Activated CD4-positive, alpha-beta memory T cell treated with anti-CD3 and anti-CD28 coated beads for 36 hours (primary cell): ENCODE data around the gene SLAMF7. TPM values are rescaled to one million over a fixed set of nuclear protein-coding genes. Genes with fewer than 3 reads are reported as not detected.
A peak's percentile ranks its signal among the peaks of the same experiment; 100 is the strongest.

Experiments used
- CTCF ChIA-PET: fragments of 350-600 bp; sonication (Branson Sonifier 250); formaldehyde crosslinking; loops from one replicate; lab custom pipeline; 2021; ENCODE audit warnings: antibody characterized with exemption, inconsistent platforms; lab: Charles Lee
- POLR2A ChIA-PET: fragments of 350-600 bp; sonication (Branson Sonifier 250); formaldehyde crosslinking; loops from one replicate; lab custom pipeline; 2021; ENCODE audit warnings: antibody characterized with exemption; lab: Charles Lee
- DNase-seq: peaks from one replicate; pipeline ENCODE4 v3.0.0-alpha.2; 2020
- H3K27ac Mint-ChIP-seq: one replicate; pipeline ENCODE4 v1.8.0; 2021; ENCODE audit warnings: mixed read lengths
- H3K27me3 Mint-ChIP-seq: one replicate; pipeline ENCODE4 v1.8.0; 2021; ENCODE audit warnings: mixed read lengths
- H3K36me3 Mint-ChIP-seq: one replicate; pipeline ENCODE4 v1.8.0; 2021; ENCODE audit warnings: mixed read lengths
- H3K4me1 Mint-ChIP-seq: one replicate; pipeline ENCODE4 v1.8.0; 2021; ENCODE audit warnings: low read depth, mixed read lengths
- H3K4me3 Mint-ChIP-seq: one replicate; pipeline ENCODE4 v1.8.0; 2021; ENCODE audit warnings: mild to moderate bottlenecking, mixed read lengths
- H3K9me3 Mint-ChIP-seq: one replicate; pipeline ENCODE4 v1.8.0; 2021; ENCODE audit warnings: mixed read lengths
- intact Hi-C: fragments of 100-400 bp; cut with micrococcal nuclease; formaldehyde crosslinking; loops from one replicate; pipeline ENCODE4 v1.15.1; 2023
- total RNA-seq, 2 experiments: library from RNA; stranded (reverse); gene quantifications; one replicate each; pipeline ENCODE4 v1.2.3, GENCODE V29; 2021

SLAMF7 gene
- total RNA-seq, 2 experiments from 2014 or later: 11.4 to 15.9 TPM

GRCh38 chr1:160745551-160745950 is 6.5 kb downstream of the SLAMF7 start:
- POLR2A ChIA-PET: no interaction called here
- Mint-ChIP-seq H3K27me3 (no peaks in the 10 kb centered on the region), H3K4me3 (no peak overlapping the region), H3K36me3 (peaks cover 1% of the 10 kb centered on the region), H3K9me3 (no peaks in the 10 kb centered on the region), H3K4me1 (peaks cover 64% of the 10 kb centered on the region), H3K27ac (no peak overlapping the region)
- no peak for DNase-seq
- intact Hi-C loops: no loop called here
- CTCF ChIA-PET: interaction anchor here (0.9 to 7.2 kb wide), 6 partner anchors 16 to 206 kb away, joined by 3 to 85 read pairs (median 4); no protein-coding TSS in a partner anchor

GRCh38 chr1:160746836-160747500 is 7.9 kb downstream of the SLAMF7 start:
- H3K4me3 Mint-ChIP-seq: no peak overlapping the region
- H3K27me3 Mint-ChIP-seq: no peaks in the 10 kb centered on the region
- CTCF ChIA-PET: interaction anchor here (0.9 to 7.2 kb wide), 6 partner anchors 13 to 205 kb away, joined by 3 to 85 read pairs (median 7); no protein-coding TSS in a partner anchor
- H3K4me1 Mint-ChIP-seq: peaks cover 66% of the 10 kb centered on the region
- no peak for DNase-seq
- peak overlapping the region; percentile 7 for H3K27ac Mint-ChIP-seq
- intact Hi-C loops: no loop called here
- no peaks in the 10 kb centered on the region for H3K9me3 Mint-ChIP-seq
- H3K36me3 Mint-ChIP-seq: peaks cover 5% of the 10 kb centered on the region
- POLR2A ChIA-PET: no interaction called here

GRCh38 chr1:160747717-160748116 is 8.7 kb downstream of the SLAMF7 start:
- DNase-seq: no peak
- no peaks in the 10 kb centered on the region for H3K9me3 Mint-ChIP-seq
- intact Hi-C loops: loop anchor here (1.0 kb wide), 1 partner anchor 20 kb away; no protein-coding TSS in a partner anchor
- no peak overlapping the region for H3K4me3 Mint-ChIP-seq
- ChIA-PET POLR2A (interaction anchor here (0.8 kb wide), 1 partner anchor 20 kb away, joined by 4 read pairs; no protein-coding TSS in a partner anchor), CTCF (interaction anchor here (0.5 to 7.2 kb wide), 9 partner anchors 14 to 313 kb away, joined by 3 to 85 read pairs (median 6); no protein-coding TSS in a partner anchor)
- no peaks in the 10 kb centered on the region for H3K27me3 Mint-ChIP-seq
- no peak overlapping the region for H3K27ac Mint-ChIP-seq
- H3K36me3 Mint-ChIP-seq: peaks cover 5% of the 10 kb centered on the region
- peaks cover 66% of the 10 kb centered on the region for H3K4me1 Mint-ChIP-seq

DNA sequence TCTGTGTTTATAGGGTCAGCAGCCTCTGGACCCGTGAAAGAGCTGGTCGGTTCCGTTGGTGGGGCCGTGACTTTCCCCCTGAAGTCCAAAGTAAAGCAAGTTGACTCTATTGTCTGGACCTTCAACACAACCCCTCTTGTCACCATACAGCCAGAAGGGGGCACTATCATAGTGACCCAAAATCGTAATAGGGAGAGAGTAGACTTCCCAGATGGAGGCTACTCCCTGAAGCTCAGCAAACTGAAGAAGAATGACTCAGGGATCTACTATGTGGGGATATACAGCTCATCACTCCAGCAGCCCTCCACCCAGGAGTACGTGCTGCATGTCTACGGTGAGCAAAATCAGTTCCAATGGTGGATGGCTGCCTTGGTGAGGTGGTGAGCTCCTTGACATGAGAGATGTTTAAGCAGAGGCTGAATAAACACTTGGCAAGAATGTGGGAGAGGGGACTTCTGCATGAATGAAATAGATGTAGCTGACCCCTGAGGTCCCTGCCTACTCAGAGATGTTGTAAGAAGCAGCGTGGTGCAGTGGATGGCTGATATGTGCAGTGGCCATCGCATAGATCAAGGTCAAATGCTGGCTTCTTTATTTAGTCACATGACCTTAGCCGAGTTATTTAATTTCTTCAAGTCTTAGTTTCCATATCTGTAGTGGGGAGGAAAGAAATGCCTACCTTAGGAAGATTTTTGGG is 9.3 kb downstream of the SLAMF7 start:
- Mint-ChIP-seq H3K4me1 (peaks cover 62% of the 10 kb centered on the region), H3K27ac (no peak overlapping the region), H3K27me3 (no peaks in the 10 kb centered on the region), H3K36me3 (peaks cover 5% of the 10 kb centered on the region), H3K9me3 (no peaks in the 10 kb centered on the region), H3K4me3 (no peak overlapping the region)
- ChIA-PET CTCF (interaction anchor here (0.5 to 7.2 kb wide), 12 partner anchors 19 to 312 kb away, joined by 3 to 85 read pairs (median 4); no protein-coding TSS in a partner anchor), POLR2A (interaction anchor here (0.8 kb wide), 1 partner anchor 19 kb away, joined by 4 read pairs; no protein-coding TSS in a partner anchor)
- intact Hi-C loops: loop anchor here (1.0 kb wide), 1 partner anchor 19 kb away; no protein-coding TSS in a partner anchor
- DNase-seq: no peak

DNA sequence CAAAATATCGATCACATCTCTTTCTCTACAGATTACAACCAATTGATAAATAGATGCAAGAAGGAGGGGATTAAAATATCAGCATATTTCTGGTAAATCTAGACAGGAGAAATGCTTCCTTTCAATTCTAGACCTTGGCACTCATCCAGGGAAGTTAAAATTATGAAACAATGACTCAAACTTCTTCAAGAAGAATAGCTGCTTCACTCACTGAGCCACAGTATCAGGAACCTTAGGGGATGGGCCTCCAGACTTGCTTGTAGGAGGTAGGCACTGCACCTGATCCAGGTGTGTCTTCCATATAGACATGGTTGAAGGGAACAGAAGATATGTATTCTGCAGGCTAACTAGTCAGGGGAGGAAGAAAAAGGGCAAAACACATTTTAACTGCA is 9.8 kb downstream of the SLAMF7 start:
- ChIA-PET POLR2A (no interaction called here), CTCF (interaction anchor here (0.7 to 7.2 kb wide), 11 partner anchors 19 to 86 kb away, joined by 3 to 85 read pairs (median 3); no protein-coding TSS in a partner anchor)
- H3K27me3 Mint-ChIP-seq: no peaks in the 10 kb centered on the region
- H3K27ac Mint-ChIP-seq: no peak overlapping the region
- no peak overlapping the region for H3K4me3 Mint-ChIP-seq
- no peaks in the 10 kb centered on the region for H3K9me3 Mint-ChIP-seq
- no peak for DNase-seq
- intact Hi-C loops: loop anchor here (1.0 kb wide), 1 partner anchor 18 kb away; no protein-coding TSS in a partner anchor
- peaks cover 7% of the 10 kb centered on the region for H3K36me3 Mint-ChIP-seq
- H3K4me1 Mint-ChIP-seq: peaks cover 57% of the 10 kb centered on the region

DNA sequence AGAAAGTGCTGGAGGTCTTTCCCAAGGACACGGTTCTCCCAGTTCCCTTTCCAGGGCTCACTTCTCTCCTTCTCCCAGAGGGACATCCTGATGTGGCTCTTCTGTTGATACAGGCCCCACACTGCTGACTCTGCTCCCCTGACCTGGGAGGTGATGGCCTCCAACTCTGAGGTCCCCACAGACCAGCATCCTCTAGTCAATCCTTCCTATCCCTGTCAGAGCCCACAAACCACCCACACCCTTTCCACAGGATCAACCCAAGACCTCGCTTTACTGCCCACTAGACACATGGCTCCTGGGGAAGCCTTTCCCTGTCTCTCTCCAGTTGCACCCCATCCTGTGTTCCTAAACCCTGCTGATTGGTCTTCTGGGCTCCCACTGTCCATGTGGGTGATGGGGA is 11.6 kb downstream of the SLAMF7 start:
- H3K4me1 Mint-ChIP-seq: peaks cover 45% of the 10 kb centered on the region
- CTCF ChIA-PET: interaction anchor here (1.0 to 7.2 kb wide), 3 partner anchors 17 to 203 kb away, joined by 3 to 85 read pairs (median 3); no protein-coding TSS in a partner anchor
- H3K27ac Mint-ChIP-seq: peak overlapping the region; percentile 43
- H3K9me3 Mint-ChIP-seq: no peaks in the 10 kb centered on the region
- DNase-seq: peak; percentile 29
- no peaks in the 10 kb centered on the region for H3K27me3 Mint-ChIP-seq
- H3K4me3 Mint-ChIP-seq: no peak overlapping the region
- intact Hi-C loops: no loop called here
- POLR2A ChIA-PET: no interaction called here
- H3K36me3 Mint-ChIP-seq: peaks cover 7% of the 10 kb centered on the region

DNA sequence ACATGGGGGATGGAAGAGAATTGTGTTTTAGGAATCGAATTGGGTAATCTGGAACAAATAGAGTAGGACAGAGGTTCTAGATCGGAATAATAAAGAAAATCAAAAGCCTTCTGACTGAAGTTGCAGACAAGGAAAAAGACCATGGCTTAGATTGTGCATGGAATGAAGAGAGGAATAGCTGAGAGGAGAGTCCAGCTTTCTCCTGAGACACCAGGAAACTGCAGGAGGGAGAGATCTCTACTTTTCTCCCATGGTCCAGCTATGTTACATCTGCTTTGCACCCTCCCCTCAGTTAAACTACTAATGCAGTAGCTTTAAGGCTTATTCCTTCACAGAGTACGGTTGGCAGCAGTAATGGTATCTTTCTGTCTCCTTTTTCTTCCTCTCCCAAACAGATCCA is 13.4 kb downstream of the SLAMF7 start:
- no peak overlapping the region for H3K4me3 Mint-ChIP-seq
- DNase-seq: no peak
- peaks cover 2% of the 10 kb centered on the region for H3K9me3 Mint-ChIP-seq
- ChIA-PET CTCF (interaction anchor here (0.6 kb wide), 1 partner anchor 168 kb away, joined by 3 read pairs; no protein-coding TSS in a partner anchor), POLR2A (no interaction called here)
- intact Hi-C loops: no loop called here
- H3K27me3 Mint-ChIP-seq: no peaks in the 10 kb centered on the region
- peaks cover 60% of the 10 kb centered on the region for H3K4me1 Mint-ChIP-seq
- peaks cover 7% of the 10 kb centered on the region for H3K36me3 Mint-ChIP-seq
- no peak overlapping the region for H3K27ac Mint-ChIP-seq

DNA sequence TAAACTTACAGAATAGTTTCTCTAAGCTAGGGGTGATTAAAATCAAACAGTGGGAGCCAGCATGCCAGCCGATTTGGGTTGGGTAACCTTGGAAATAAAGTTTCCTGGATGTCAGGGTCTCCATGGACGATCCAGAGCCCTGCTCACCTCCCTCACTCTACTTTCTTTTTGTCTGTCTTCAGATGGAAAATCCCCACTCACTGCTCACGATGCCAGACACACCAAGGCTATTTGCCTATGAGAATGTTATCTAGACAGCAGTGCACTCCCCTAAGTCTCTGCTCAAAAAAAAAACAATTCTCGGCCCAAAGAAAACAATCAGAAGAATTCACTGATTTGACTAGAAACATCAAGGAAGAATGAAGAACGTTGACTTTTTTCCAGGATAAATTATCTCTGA is 13.9 kb downstream of the SLAMF7 start:
- Mint-ChIP-seq H3K4me3 (no peak overlapping the region), H3K27ac (no peak overlapping the region), H3K4me1 (peaks cover 56% of the 10 kb centered on the region), H3K27me3 (no peaks in the 10 kb centered on the region), H3K9me3 (peaks cover 2% of the 10 kb centered on the region), H3K36me3 (peaks cover 7% of the 10 kb centered on the region)
- DNase-seq: no peak
- POLR2A ChIA-PET: no interaction called here
- CTCF ChIA-PET: no interaction called here
- intact Hi-C loops: no loop called here

DNA sequence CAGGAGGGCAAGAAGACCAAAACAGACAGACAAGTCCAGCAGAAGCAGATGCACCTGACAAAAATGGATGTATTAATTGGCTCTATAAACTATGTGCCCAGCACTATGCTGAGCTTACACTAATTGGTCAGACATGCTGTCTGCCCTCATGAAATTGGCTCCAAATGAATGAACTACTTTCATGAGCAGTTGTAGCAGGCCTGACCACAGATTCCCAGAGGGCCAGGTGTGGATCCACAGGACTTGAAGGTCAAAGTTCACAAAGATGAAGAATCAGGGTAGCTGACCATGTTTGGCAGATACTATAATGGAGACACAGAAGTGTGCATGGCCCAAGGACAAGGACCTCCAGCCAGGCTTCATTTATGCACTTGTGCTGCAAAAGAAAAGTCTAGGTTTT is 14.5 kb downstream of the SLAMF7 start:
- Mint-ChIP-seq H3K27ac (no peak overlapping the region), H3K4me1 (peaks cover 50% of the 10 kb centered on the region), H3K36me3 (peaks cover 7% of the 10 kb centered on the region), H3K4me3 (no peak overlapping the region), H3K27me3 (no peaks in the 10 kb centered on the region), H3K9me3 (peaks cover 2% of the 10 kb centered on the region)
- ChIA-PET POLR2A (no interaction called here), CTCF (interaction anchor here (0.6 to 1.5 kb wide), 2 partner anchors 26 to 28 kb away, joined by 3 read pairs; no protein-coding TSS in a partner anchor)
- intact Hi-C loops: no loop called here
- DNase-seq: no peak

GRCh38 chr1:160755461-160755860 is 16.4 kb downstream of the SLAMF7 start:
- DNase-seq: no peak
- H3K4me3 Mint-ChIP-seq: no peak overlapping the region
- no peaks in the 10 kb centered on the region for H3K27me3 Mint-ChIP-seq
- peaks cover 2% of the 10 kb centered on the region for H3K9me3 Mint-ChIP-seq
- intact Hi-C loops: no loop called here
- H3K4me1 Mint-ChIP-seq: peaks cover 39% of the 10 kb centered on the region
- CTCF ChIA-PET: interaction anchor here (0.7 to 2.9 kb wide), 5 partner anchors 12 to 226 kb away, joined by 3 to 15 read pairs (median 3); no protein-coding TSS in a partner anchor
- peaks cover 6% of the 10 kb centered on the region for H3K36me3 Mint-ChIP-seq
- H3K27ac Mint-ChIP-seq: no peak overlapping the region
- POLR2A ChIA-PET: interaction anchor here (1.1 kb wide), 1 partner anchor 16 kb away, joined by 3 read pairs; the partner anchor contains the start of gene SLAMF7

DNA sequence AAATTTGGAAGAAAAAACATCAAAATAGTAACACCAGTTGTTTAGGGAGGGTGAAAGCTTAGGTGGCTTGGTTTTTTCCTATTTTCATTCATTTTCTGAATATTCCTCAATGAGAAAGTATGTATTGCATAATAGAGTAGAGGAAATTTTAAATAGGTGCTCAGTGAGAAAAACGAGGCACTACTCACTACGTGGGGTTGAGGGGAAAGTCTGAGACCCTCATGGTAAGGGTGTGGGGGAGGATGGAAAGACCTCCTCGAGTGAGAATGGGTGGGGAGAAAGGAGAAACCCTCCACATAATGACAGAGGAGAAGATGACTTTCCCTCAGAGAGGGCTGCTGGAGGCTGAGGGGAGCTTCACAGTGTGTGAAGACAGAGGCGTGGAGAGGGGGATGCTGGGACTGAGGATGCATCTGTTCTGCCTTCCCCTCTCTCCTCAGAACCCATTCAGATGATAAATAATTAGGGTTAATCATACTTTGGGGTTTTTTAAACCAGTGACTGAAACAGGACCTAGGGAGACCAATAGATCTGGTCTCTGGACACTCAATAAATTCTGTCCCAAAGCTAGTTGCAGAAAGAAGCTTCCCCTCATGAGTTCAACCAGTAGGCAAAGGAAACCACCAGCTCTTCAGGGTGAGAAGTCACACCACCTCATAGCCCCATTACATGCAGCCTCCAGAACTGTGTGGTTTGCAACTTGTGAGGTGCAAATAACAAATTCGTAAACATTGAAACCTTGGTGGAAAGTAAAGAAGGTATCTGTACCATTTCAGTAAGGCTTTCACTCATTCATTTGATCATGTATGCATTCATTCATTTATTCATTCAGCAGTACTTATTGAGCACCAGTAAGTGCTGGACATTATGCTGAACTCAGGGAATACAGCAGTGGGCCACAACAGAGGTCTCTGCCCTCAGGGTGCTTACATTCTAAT is 17.1 kb downstream of the SLAMF7 start:
- Mint-ChIP-seq H3K9me3 (peaks cover 2% of the 10 kb centered on the region), H3K27ac (peak overlapping the region; percentile 64), H3K36me3 (peaks cover 2% of the 10 kb centered on the region), H3K4me1 (peaks cover 32% of the 10 kb centered on the region), H3K4me3 (no peak overlapping the region), H3K27me3 (no peaks in the 10 kb centered on the region)
- POLR2A ChIA-PET: interaction anchor here (1.1 to 1.4 kb wide), 2 partner anchors 12 to 17 kb away, joined by 3 read pairs; partner anchors contain the start of gene SLAMF7
- CTCF ChIA-PET: interaction anchor here (0.7 to 2.9 kb wide), 6 partner anchors 11 to 226 kb away, joined by 3 to 15 read pairs (median 4); no protein-coding TSS in a partner anchor
- DNase-seq: no peak
- intact Hi-C loops: no loop called here
